Transverse colon (tissue), 4 donors: Measurements from ENCODE around the gene MOBP. TPM values are rescaled to one million over a fixed set of nuclear protein-coding genes. Genes with fewer than 3 reads are reported as not detected.

Source experiments
- DNase-seq: peaks from one replicate; pipeline ENCODE4 v3.0.0-alpha.2; 2019
- H3K27ac ChIP-seq, 4 donors: fragments of 200-600 bp; sonication (generic); 2 replicates each; pipeline ENCODE4 v1.5.1; 2016 to 2018; ENCODE audit warnings: inconsistent platforms in 4 of 4
- H3K27me3 ChIP-seq: fragments of 200-600 bp; sonication (generic); 2 replicates; pipeline ENCODE4 v1.5.1; 2017; ENCODE audit warnings: inconsistent platforms
- H3K36me3 ChIP-seq, 4 donors: fragments of 200-600 bp; sonication (generic); 2 replicates each; pipeline ENCODE4 v1.5.1; 2017 to 2019; ENCODE audit warnings: inconsistent platforms in 4 of 4
- H3K4me1 ChIP-seq, 4 donors: fragments of 200-600 bp; sonication (generic); 2 replicates each; pipeline ENCODE4 v1.5.1; 2017 to 2020; ENCODE audit warnings: inconsistent platforms in 4 of 4
- H3K4me3 ChIP-seq, 4 donors: fragments of 200-600 bp; sonication (generic); 1 replicate in 1 of 4; 2 replicates in 3 of 4; pipeline versions ENCODE4 v1.5.1 to v1.6.1; 2017 to 2019; ENCODE audit warnings: inconsistent platforms in 4 of 4
- H3K9me3 ChIP-seq, 2 donors: fragments of 200-600 bp; sonication (generic); 2 replicates each; pipeline ENCODE4 v1.5.1; 2017 to 2019; ENCODE audit warnings: inconsistent platforms in 2 of 2
- CTCF ChIP-seq, 5 experiments: fragments of 200-600 bp in 3 of 5; fragments of 450-650 bp in 2 of 5; sonication (generic) in 3 of 5; IDR thresholded peaks; 1 replicate in 2 of 5; 2 replicates in 3 of 5; pipeline ENCODE4 v1.5.1; 2016 to 2017; ENCODE audit warnings: antibody characterized with exemption in 5 of 5, inconsistent platforms in 3 of 5, mild to moderate bottlenecking in 2 of 5, moderate library complexity in 1 of 5
- EP300 ChIP-seq: sonication (generic); formaldehyde crosslinking; IDR thresholded peaks from one replicate; pipeline ENCODE4 v1.6.1; 2017; ENCODE audit warnings: antibody characterized with exemption, low read depth
- POLR2A ChIP-seq: fragments of 450-650 bp; IDR thresholded peaks from one replicate; pipeline ENCODE4 v1.6.1; 2016; ENCODE audit warnings: antibody characterized with exemption, mild to moderate bottlenecking, moderate library complexity
- POLR2AphosphoS5 ChIP-seq, 3 donors: sonication (generic); formaldehyde crosslinking; IDR thresholded peaks; one replicate each; pipeline ENCODE4 v1.6.1; 2016; ENCODE audit warnings: antibody characterized with exemption in 3 of 3
- WGBS, 2 donors: methylation state at CpG; one replicate each; pipeline ENCODE4 v1.1.5; 2018; ENCODE audit warnings: low coverage in 1 of 2; 5-methylcytosine and 5-hydroxymethylcytosine counted together
- in situ Hi-C, 4 donors: fragments of 200-750 bp; cut with MboI; loops; one replicate each; pipeline versions ENCODE4 v1.15.0 to v1.15.1; 2017; ENCODE audit warnings: low sequenced_read_pairs in 3 of 4, low pct_ligation_motif_present in 1 of 4, low pct_unique_long_range_greater_than_20kb in 1 of 4
- intact Hi-C: fragments of 100-400 bp; cut with DNase I; formaldehyde crosslinking; loops from one replicate; pipeline ENCODE4 v1.15.1; 2023; ENCODE audit warnings: low total_unique reads
- total RNA-seq, 4 donors: library from RNA; depleted of rRNA; stranded (reverse); fragments of >200 nt; gene quantifications; one replicate each; pipeline ENCODE4 v1.1.0, GENCODE V29; 2016

Gene MOBP
- total RNA-seq, 4 donors from 2014 or later = 0.27 to 5.2 (median 1.3) TPM; not detected in 1

GRCh38 chr3:39479701-39480414 is 12.4 kb downstream of the MOBP start:
- Histone ChIP-seq H3K27me3 (no peaks in the 10 kb centered on the region), H3K36me3 (no peaks in the 10 kb centered on the region), H3K27ac (no peak overlapping the region), H3K9me3 (no peaks in the 10 kb centered on the region), H3K4me3 (no peak overlapping the region), H3K4me1 (no peaks in the 10 kb centered on the region)
- WGBS, 2 donors = 59 to 75% methylated on average over 7 of the region's 7 CpGs
- intact Hi-C loops (no loop called here), in situ Hi-C loops (no loop called here)
- TF ChIP-seq POLR2A = no peak
- no peak for TF ChIP-seq POLR2AphosphoS5 (IDR thresholded peaks at IDR 0.05)
- TF ChIP-seq CTCF (IDR thresholded peaks at IDR 0.05) = no peak
- no peak for TF ChIP-seq EP300
- no peak for DNase-seq

GRCh38 chr3:39485547-39485946 is 18.1 kb downstream of the MOBP start:
- WGBS, 2 donors = 75 to 92% methylated on average over 5 to 8 of the region's 8 CpGs
- Histone ChIP-seq H3K4me1 (no peaks in the 10 kb centered on the region), H3K27me3 (no peaks in the 10 kb centered on the region), H3K36me3 (no peaks in the 10 kb centered on the region), H3K9me3 (no peaks in the 10 kb centered on the region), H3K4me3 (no peak overlapping the region), H3K27ac (no peak overlapping the region)
- in situ Hi-C loops (no loop called here), intact Hi-C loops (no loop called here)
- TF ChIP-seq POLR2AphosphoS5 (IDR thresholded peaks at IDR 0.05) (no peak), CTCF (IDR thresholded peaks at IDR 0.05) (no peak), EP300 (no peak), POLR2A (no peak)
- no peak for DNase-seq

GRCh38 chr3:39491014-39491413 is 23.5 kb downstream of the MOBP start:
- 70 to 76% methylated on average over 3 of the region's 3 CpGs for WGBS, 2 donors
- TF ChIP-seq POLR2A = no peak
- no peak for TF ChIP-seq EP300
- TF ChIP-seq POLR2AphosphoS5 (IDR thresholded peaks at IDR 0.05) = no peak
- TF ChIP-seq CTCF (IDR thresholded peaks at IDR 0.05) = no peak

GRCh38 chr3:39491733-39492350 is 24.4 kb downstream of the MOBP start:
- Histone ChIP-seq H3K27ac (no peak overlapping the region), H3K9me3 (no peaks in the 10 kb centered on the region), H3K4me1 (no peaks in the 10 kb centered on the region), H3K27me3 (no peaks in the 10 kb centered on the region), H3K4me3 (no peak overlapping the region), H3K36me3 (no peaks in the 10 kb centered on the region)
- no peak for DNase-seq
- 50 to 72% methylated on average over 1 to 3 of the region's 3 CpGs for WGBS, 2 donors
- intact Hi-C loops = loop anchor here (5.0 kb wide), 1 partner anchor 40 kb away; no protein-coding TSS in a partner anchor
- no peak for TF ChIP-seq CTCF (IDR thresholded peaks at IDR 0.05)
- no peak for TF ChIP-seq POLR2A
- TF ChIP-seq EP300 = no peak
- no peak for TF ChIP-seq POLR2AphosphoS5 (IDR thresholded peaks at IDR 0.05)
- in situ Hi-C loops = loop anchor here in 1 of 4 donors (10.0 kb wide), 1 partner anchor 47 kb away; no protein-coding TSS in a partner anchor

More at GRCh38 chr3:39491014-39491413, 23.5 kb downstream of the MOBP start:
- no peaks in the 10 kb centered on the region for H3K9me3 ChIP-seq
- no peaks in the 10 kb centered on the region for H3K36me3 ChIP-seq
- intact Hi-C loops (loop anchor here (5.0 kb wide), 1 partner anchor 39 kb away; no protein-coding TSS in a partner anchor), in situ Hi-C loops (loop anchor here in 1 of 4 donors (10.0 kb wide), 1 partner anchor 46 kb away; no protein-coding TSS in a partner anchor)
- H3K4me1 ChIP-seq = no peaks in the 10 kb centered on the region
- H3K27ac ChIP-seq = no peak overlapping the region
- DNase-seq = no peak
- no peaks in the 10 kb centered on the region for H3K27me3 ChIP-seq
- no peak overlapping the region for H3K4me3 ChIP-seq
